CD4-positive, alpha-beta memory T cell (primary cell): ENCODE measurements around the gene C17orf75. TPM values are rescaled to one million over a fixed set of nuclear protein-coding genes. Genes with fewer than 3 reads are reported as not detected.

Source experiments
- CTCF ChIA-PET: fragments of 350-600 bp; sonication (Branson Sonifier 250); formaldehyde crosslinking; loops from one replicate; lab custom pipeline; 2021; ENCODE audit warnings: inconsistent platforms; ENCODE audit not compliant: partially characterized antibody; lab: Charles Lee
- POLR2A ChIA-PET: fragments of 350-600 bp; sonication (Branson Sonifier 250); formaldehyde crosslinking; loops from one replicate; lab custom pipeline; 2021; ENCODE audit not compliant: partially characterized antibody; lab: Charles Lee
- DNase-seq, 5 donors: peaks; one replicate each; pipeline versions ENCODE4 v3.0.0 to v3.0.0-alpha.2; 2020 to 2022; ENCODE audit warnings: mixed read lengths in 1 of 5
- H3K27ac ChIP-seq: one replicate; pipeline ENCODE4 v1.7.0; 2013; ENCODE audit warnings: low read depth, low read length
- H3K27me3 ChIP-seq: 2 replicates; pipeline ENCODE4 v1.7.0; 2013; ENCODE audit warnings: mild to moderate bottlenecking, low read length, moderate library complexity; ENCODE audit not compliant: insufficient read depth
- H3K36me3 ChIP-seq: 2 replicates; pipeline ENCODE4 v1.7.0; 2013; ENCODE audit warnings: mild to moderate bottlenecking, low read length, moderate library complexity; ENCODE audit not compliant: insufficient read depth
- H3K4me1 ChIP-seq: 2 replicates; pipeline ENCODE4 v1.7.0; 2013; ENCODE audit warnings: mild to moderate bottlenecking, low read length, moderate library complexity; ENCODE audit not compliant: insufficient read depth
- H3K4me3 ChIP-seq, 2 donors: one replicate each; pipeline ENCODE4 v1.7.0; 2013; ENCODE audit warnings: low read length in 2 of 2, mild to moderate bottlenecking in 1 of 2
- H3K9me3 ChIP-seq, 2 donors: one replicate each; pipeline ENCODE4 v1.7.0; 2013; ENCODE audit warnings: low read length in 2 of 2, control low read depth in 1 of 2; ENCODE audit not compliant: control insufficient read depth in 1 of 2
- H3K27ac Mint-ChIP-seq, 7 donors: one replicate each; pipeline ENCODE4 v1.8.0; 2020 to 2021; ENCODE audit warnings: mixed read lengths in 7 of 7, mild to moderate bottlenecking in 6 of 7, inconsistent platforms in 3 of 7, moderate library complexity in 3 of 7
- H3K27me3 Mint-ChIP-seq, 2 donors: one replicate each; pipeline ENCODE4 v1.8.0; 2020 to 2021; ENCODE audit warnings: mixed read lengths in 2 of 2
- H3K36me3 Mint-ChIP-seq, 2 donors: one replicate each; pipeline ENCODE4 v1.8.0; 2020 to 2021; ENCODE audit warnings: mixed read lengths in 2 of 2, inconsistent platforms in 1 of 2, mild to moderate bottlenecking in 1 of 2
- H3K4me1 Mint-ChIP-seq, 4 donors: one replicate each; pipeline ENCODE4 v1.8.0; 2020 to 2021; ENCODE audit warnings: mixed read lengths in 4 of 4, mild to moderate bottlenecking in 1 of 4
- H3K4me3 Mint-ChIP-seq, 8 donors: one replicate each; pipeline ENCODE4 v1.8.0; 2020 to 2021; ENCODE audit warnings: mixed read lengths in 8 of 8, mild to moderate bottlenecking in 7 of 8, moderate library complexity in 6 of 8, inconsistent platforms in 3 of 8
- H3K9me3 Mint-ChIP-seq, 8 donors: one replicate each; pipeline ENCODE4 v1.8.0; 2020 to 2021; ENCODE audit warnings: mixed read lengths in 8 of 8, mild to moderate bottlenecking in 5 of 8, inconsistent platforms in 3 of 8, moderate library complexity in 1 of 8
- intact Hi-C: fragments of 100-400 bp; cut with micrococcal nuclease; formaldehyde crosslinking; loops from one replicate; pipeline ENCODE4 v1.15.1; 2023
- polyA plus RNA-seq, 2 donors: library from polyadenylated mRNA; unstranded; fragments of 300-500 nt; fragmentation: Illumina TruSeq; gene quantifications; one replicate each; pipeline ENCODE4 v1.2.3, GENCODE V29; 2021
- total RNA-seq, 2 experiments: library from RNA; stranded (reverse); gene quantifications; one replicate each; pipeline ENCODE4 v1.2.3, GENCODE V29; 2021

The C17orf75 gene
- total and polyA plus RNA-seq, 4 experiments from 2014 or later = 7.9 to 22.5 (median 15.4) TPM

DNA sequence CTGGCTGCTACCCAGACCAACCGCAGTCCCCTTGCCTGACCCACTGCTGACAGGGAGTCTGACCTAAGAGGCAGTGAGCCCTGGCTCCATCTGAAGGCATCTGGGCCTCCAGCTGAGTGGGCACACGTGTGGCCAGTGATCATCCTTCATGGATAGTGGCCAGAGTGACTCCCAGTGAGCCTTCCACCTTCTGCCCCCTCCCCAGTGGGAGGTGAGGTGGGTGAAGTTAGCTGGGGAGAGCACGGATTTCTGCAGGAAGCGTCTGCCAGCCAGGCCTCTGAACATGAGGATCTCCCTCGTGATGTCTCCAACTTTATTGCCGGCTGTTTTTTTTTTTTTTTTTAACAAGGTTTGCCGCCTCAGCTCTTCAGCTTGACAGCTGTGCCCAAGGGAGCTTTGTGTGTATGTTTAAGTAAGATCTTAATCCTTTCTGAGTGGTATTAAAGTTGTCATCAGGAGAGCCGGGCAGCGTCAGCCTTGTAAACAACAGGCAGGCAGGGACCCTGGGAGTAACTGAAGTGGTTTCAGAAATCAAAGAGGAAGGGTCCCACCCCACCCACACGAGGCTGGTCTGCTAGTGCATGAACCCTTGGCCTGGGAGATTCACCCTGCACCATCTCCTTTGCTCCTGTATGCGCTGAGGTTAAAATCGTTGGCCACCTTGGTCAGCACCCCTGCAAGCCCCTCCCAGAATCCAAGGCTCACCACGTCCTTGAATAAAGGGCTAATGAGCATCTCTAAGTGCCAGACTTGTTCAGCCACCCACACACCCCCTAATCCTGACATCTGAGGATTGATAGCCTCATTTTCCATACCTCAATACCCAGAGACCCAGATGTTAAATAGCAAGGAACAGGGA, 43.0 kb downstream of the C17orf75 start:
- Mint-ChIP-seq H3K36me3 (no peaks in the 10 kb centered on the region), H3K27me3 (no peaks in the 10 kb centered on the region), H3K27ac (no peak overlapping the region), H3K9me3 (no peaks in the 10 kb centered on the region), H3K4me3 (no peak overlapping the region), H3K4me1 (no peaks in the 10 kb centered on the region)
- H3K4me3 ChIP-seq = no peak overlapping the region
- ChIA-PET POLR2A (no interaction called here), CTCF (interaction anchor here (0.9 kb wide), 1 partner anchor 21 kb away, joined by 3 read pairs; no protein-coding TSS in a partner anchor)
- H3K36me3 ChIP-seq = no peaks in the 10 kb centered on the region
- H3K9me3 ChIP-seq = no peaks in the 10 kb centered on the region
- H3K4me1 ChIP-seq = no peaks in the 10 kb centered on the region
- intact Hi-C loops = no loop called here
- H3K27me3 ChIP-seq = no peaks in the 10 kb centered on the region
- no peak for DNase-seq
- no peak overlapping the region for H3K27ac ChIP-seq

GRCh38 chr17:32298298-32298697, 43.7 kb downstream of the C17orf75 start:
- no peaks in the 10 kb centered on the region for H3K36me3 Mint-ChIP-seq

DNA sequence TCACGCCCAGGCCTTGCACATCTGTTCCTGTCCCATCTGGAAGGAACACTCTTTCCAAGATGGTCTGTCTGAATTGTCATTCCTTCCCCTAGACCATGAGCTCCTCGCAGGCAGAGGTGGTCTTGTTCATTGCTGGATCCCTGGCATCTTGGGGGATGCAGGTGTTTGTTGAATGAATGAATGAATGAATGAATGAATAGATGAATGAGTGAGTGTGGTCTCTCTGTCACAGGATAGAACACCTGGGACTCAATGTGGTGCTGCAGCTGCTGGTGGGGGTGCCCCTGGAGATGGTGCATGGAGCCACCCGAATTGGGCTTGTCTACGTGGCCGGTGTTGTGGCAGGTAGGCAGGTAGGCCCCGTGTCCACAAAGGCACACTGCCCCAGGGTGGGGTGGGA, 44.1 kb downstream of the C17orf75 start:
- H3K27me3 Mint-ChIP-seq = no peaks in the 10 kb centered on the region
- no peak for DNase-seq
- no peak overlapping the region for H3K4me3 Mint-ChIP-seq
- H3K4me1 ChIP-seq = no peaks in the 10 kb centered on the region
- ChIA-PET CTCF (interaction anchor here (0.9 kb wide), 1 partner anchor 22 kb away, joined by 3 read pairs; no protein-coding TSS in a partner anchor), POLR2A (no interaction called here)
- H3K36me3 Mint-ChIP-seq = no peaks in the 10 kb centered on the region
- no peaks in the 10 kb centered on the region for H3K27me3 ChIP-seq
- intact Hi-C loops = no loop called here
- H3K4me3 ChIP-seq = no peak overlapping the region
- no peaks in the 10 kb centered on the region for H3K9me3 ChIP-seq
- no peaks in the 10 kb centered on the region for H3K9me3 Mint-ChIP-seq
- no peak overlapping the region for H3K27ac Mint-ChIP-seq
- no peaks in the 10 kb centered on the region for H3K4me1 Mint-ChIP-seq
- no peaks in the 10 kb centered on the region for H3K36me3 ChIP-seq
- no peak overlapping the region for H3K27ac ChIP-seq

More at GRCh38 chr17:32298298-32298697, 43.7 kb downstream of the C17orf75 start:
- no peak overlapping the region for H3K27ac ChIP-seq
- CTCF ChIA-PET = interaction anchor here (0.9 kb wide), 1 partner anchor 21 kb away, joined by 3 read pairs; no protein-coding TSS in a partner anchor
- no peaks in the 10 kb centered on the region for H3K36me3 ChIP-seq
- H3K4me3 ChIP-seq = no peak overlapping the region
- Mint-ChIP-seq H3K4me3 (no peak overlapping the region), H3K4me1 (no peaks in the 10 kb centered on the region), H3K27ac (no peak overlapping the region), H3K9me3 (no peaks in the 10 kb centered on the region), H3K27me3 (no peaks in the 10 kb centered on the region)
- H3K9me3 ChIP-seq = no peaks in the 10 kb centered on the region
- DNase-seq = no peak
- no peaks in the 10 kb centered on the region for H3K4me1 ChIP-seq
- POLR2A ChIA-PET = no interaction called here
- intact Hi-C loops = no loop called here
- H3K27me3 ChIP-seq = no peaks in the 10 kb centered on the region

DNA sequence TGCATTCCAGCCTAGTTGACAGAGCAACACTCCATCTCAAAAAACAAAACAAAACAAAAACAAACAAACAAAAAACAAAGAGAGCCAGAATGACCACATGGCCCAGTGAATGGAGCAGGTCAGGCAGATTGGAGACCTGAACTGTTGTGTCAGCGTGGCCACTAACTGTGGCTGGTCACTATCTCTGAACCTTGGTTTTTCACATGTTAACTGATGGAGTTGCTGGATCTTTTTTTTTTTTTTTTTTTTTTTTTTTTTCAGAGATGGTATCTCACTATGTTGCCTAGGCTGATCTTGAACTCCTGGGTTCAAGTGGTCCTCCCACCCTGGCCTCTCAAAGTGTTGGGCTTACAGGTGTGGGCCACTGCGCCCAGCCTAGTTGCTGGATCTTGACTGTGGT, 44.5 kb downstream of the C17orf75 start:
- Histone ChIP-seq H3K27me3 (no peaks in the 10 kb centered on the region), H3K4me1 (no peaks in the 10 kb centered on the region), H3K27ac (no peak overlapping the region), H3K4me3 (no peak overlapping the region), H3K9me3 (no peaks in the 10 kb centered on the region), H3K36me3 (no peaks in the 10 kb centered on the region)
- POLR2A ChIA-PET = no interaction called here
- intact Hi-C loops = no loop called here
- Mint-ChIP-seq H3K9me3 (no peaks in the 10 kb centered on the region), H3K4me1 (no peaks in the 10 kb centered on the region), H3K4me3 (no peak overlapping the region), H3K36me3 (no peaks in the 10 kb centered on the region), H3K27me3 (no peaks in the 10 kb centered on the region), H3K27ac (no peak overlapping the region)
- no peak for DNase-seq
- CTCF ChIA-PET = no interaction called here

DNA sequence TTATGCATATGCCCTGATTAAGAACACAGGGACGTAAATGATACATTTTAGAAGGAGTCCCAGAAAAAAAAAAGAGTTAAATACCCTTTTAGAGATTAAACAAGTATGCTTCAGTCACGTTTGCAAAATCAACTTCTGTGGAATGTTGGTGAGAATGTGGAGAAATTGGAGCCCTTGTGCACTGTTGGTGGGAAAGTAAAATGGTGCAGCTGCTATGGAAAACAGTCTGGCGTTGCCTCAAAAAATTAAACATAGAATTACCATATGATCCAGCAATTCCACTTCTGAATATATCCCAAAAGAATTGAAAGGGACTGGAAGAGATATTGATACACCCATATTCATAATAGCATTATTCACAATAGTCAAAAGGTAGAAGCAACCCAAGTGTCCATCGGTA, 49.9 kb downstream of the C17orf75 start:
- no peak for DNase-seq
- Histone ChIP-seq H3K27ac (no peak overlapping the region), H3K4me3 (no peak overlapping the region), H3K27me3 (no peaks in the 10 kb centered on the region), H3K4me1 (no peaks in the 10 kb centered on the region), H3K36me3 (no peaks in the 10 kb centered on the region), H3K9me3 (no peaks in the 10 kb centered on the region)
- ChIA-PET CTCF (no interaction called here), POLR2A (interaction anchor here (0.7 kb wide), 1 partner anchor 47 kb away, joined by 3 read pairs; no protein-coding TSS in a partner anchor)
- Mint-ChIP-seq H3K36me3 (no peaks in the 10 kb centered on the region), H3K27me3 (peaks cover 0 to 4% of the 10 kb centered on the region in 2 donors), H3K9me3 (no peaks in the 10 kb centered on the region), H3K27ac (no peak overlapping the region), H3K4me1 (no peaks in the 10 kb centered on the region), H3K4me3 (no peak overlapping the region)
- intact Hi-C loops = no loop called here

GRCh38 chr17:32289471-32290070, 52.4 kb downstream of the C17orf75 start:
- Histone ChIP-seq H3K27ac (no peak overlapping the region), H3K9me3 (no peaks in the 10 kb centered on the region), H3K27me3 (no peaks in the 10 kb centered on the region), H3K4me1 (no peaks in the 10 kb centered on the region), H3K4me3 (no peak overlapping the region), H3K36me3 (no peaks in the 10 kb centered on the region)
- Mint-ChIP-seq H3K4me3 (no peak overlapping the region), H3K4me1 (no peaks in the 10 kb centered on the region), H3K27ac (no peak overlapping the region), H3K36me3 (no peaks in the 10 kb centered on the region), H3K27me3 (peaks cover 0 to 5% of the 10 kb centered on the region in 2 donors), H3K9me3 (no peaks in the 10 kb centered on the region)
- ChIA-PET CTCF (no interaction called here), POLR2A (no interaction called here)
- no peak for DNase-seq
- intact Hi-C loops = no loop called here

- Histone ChIP-seq H3K27ac (no peak overlapping the region), H3K4me1 (no peaks in the 10 kb centered on the region), H3K36me3 (no peaks in the 10 kb centered on the region), H3K27me3 (no peaks in the 10 kb centered on the region), H3K9me3 (no peaks in the 10 kb centered on the region), H3K4me3 (no peak overlapping the region)
- peaks cover 0 to 8% of the 10 kb centered on the region in 2 donors for H3K27me3 Mint-ChIP-seq
- H3K36me3 Mint-ChIP-seq = no peaks in the 10 kb centered on the region
- no peaks in the 10 kb centered on the region for H3K4me1 Mint-ChIP-seq
- no peak overlapping the region for H3K27ac Mint-ChIP-seq
- ChIA-PET POLR2A (no interaction called here), CTCF (no interaction called here)
- no peak for DNase-seq
- no peaks in the 10 kb centered on the region for H3K9me3 Mint-ChIP-seq
- intact Hi-C loops = no loop called here
- H3K4me3 Mint-ChIP-seq = no peak overlapping the region
Measured at GRCh38 chr17:32288615-32289014, 53.4 kb downstream of the C17orf75 start.
